Glutamatergic neuron (in vitro differentiated cells): ENCODE measurements around the gene SEMA4D. TPM values are rescaled to one million over a fixed set of nuclear protein-coding genes. Genes with fewer than 3 reads are reported as not detected.
A peak's percentile ranks its signal among the peaks of the same experiment; 100 is the strongest.

Experiments
- DNase-seq: peaks from one replicate; pipeline ENCODE4 v3.0.0; 2022
- H3K27ac Mint-ChIP-seq: one replicate; pipeline ENCODE4 v1.8.0; 2020; ENCODE audit warnings: mild to moderate bottlenecking, mixed read lengths, inconsistent platforms; ENCODE audit not compliant: unreplicated experiment
- H3K27me3 Mint-ChIP-seq: one replicate; pipeline ENCODE4 v1.8.0; 2020; ENCODE audit warnings: mild to moderate bottlenecking, moderate library complexity, mixed read lengths, inconsistent platforms; ENCODE audit not compliant: unreplicated experiment
- H3K36me3 Mint-ChIP-seq: one replicate; pipeline ENCODE4 v1.8.0; 2020; ENCODE audit warnings: mild to moderate bottlenecking, mixed read lengths, inconsistent platforms; ENCODE audit not compliant: unreplicated experiment
- H3K4me1 Mint-ChIP-seq: one replicate; pipeline ENCODE4 v1.8.0; 2020; ENCODE audit warnings: mild to moderate bottlenecking, low read depth, mixed read lengths, inconsistent platforms; ENCODE audit not compliant: unreplicated experiment
- H3K4me3 Mint-ChIP-seq: one replicate; pipeline ENCODE4 v1.8.0; 2020; ENCODE audit warnings: mild to moderate bottlenecking, mixed read lengths, inconsistent platforms; ENCODE audit not compliant: unreplicated experiment
- H3K9me3 Mint-ChIP-seq: one replicate; pipeline ENCODE4 v1.8.0; 2020; ENCODE audit warnings: mild to moderate bottlenecking, moderate library complexity, mixed read lengths, inconsistent platforms; ENCODE audit not compliant: unreplicated experiment
- total RNA-seq: library from RNA; stranded (reverse); fragmentation: NEBNext Ultra II Directional; extraction: Animal tissue kit (Norgen Biotek cat#: 25700); gene quantifications from one replicate; pipeline ENCODE4 v1.2.1, GENCODE V29; 2021; ENCODE audit not compliant: unreplicated experiment
- TF ChIP-seq, protein P1 (sequence below): fragments of 200-600 bp; sonication (generic); IDR thresholded peaks from one replicate; pipeline ENCODE4 v1.5.0; 2021; ENCODE audit not compliant: partially characterized antibody, unreplicated experiment

The SEMA4D gene
- total RNA-seq, 1 donor from 2014 or later, result 192 TPM

DNA sequence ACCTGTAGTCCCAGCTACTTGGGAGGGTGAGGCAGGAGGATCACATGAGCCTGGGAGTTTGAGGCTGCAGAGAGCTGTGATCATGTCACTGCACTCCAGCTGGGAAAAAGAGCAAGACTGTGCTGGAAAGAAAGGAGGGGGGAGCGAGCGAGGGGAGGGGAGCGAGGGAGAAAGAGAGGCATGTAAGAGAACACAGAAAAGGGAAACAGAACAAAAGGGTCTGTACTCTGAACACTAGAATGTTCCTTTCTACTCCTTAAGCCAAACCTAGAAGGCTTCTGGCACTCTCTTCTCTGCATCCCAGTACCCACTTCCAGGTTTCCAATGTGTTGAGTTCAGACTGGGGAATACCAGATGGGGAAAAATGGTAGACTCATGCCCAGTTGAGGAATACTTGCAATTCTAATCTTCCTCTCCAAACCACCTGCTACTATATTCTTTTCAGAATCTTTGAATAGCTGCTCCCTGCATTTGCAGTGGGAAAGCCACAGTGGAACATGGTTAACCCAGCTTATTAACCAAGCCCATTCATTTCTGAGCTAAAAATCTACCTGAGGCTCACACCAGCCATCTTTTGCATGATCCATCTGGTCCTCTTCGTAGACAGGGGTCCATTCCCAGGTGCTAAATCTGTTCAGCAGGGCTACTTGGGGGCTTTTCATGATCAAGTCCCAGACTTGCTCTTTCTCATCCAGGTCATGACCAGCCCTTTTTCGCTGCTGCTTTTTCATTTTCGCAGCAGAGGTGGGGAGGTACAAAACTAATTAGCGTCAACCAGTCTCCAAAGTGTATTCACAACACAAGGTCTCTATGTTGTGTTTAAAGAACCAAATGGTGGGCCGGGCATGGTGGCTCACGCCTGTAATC is 34.9 kb downstream of the SEMA4D start:
- H3K4me1 Mint-ChIP-seq, result peaks cover 61% of the 10 kb centered on the region
- TF ChIP-seq, protein P1, sequence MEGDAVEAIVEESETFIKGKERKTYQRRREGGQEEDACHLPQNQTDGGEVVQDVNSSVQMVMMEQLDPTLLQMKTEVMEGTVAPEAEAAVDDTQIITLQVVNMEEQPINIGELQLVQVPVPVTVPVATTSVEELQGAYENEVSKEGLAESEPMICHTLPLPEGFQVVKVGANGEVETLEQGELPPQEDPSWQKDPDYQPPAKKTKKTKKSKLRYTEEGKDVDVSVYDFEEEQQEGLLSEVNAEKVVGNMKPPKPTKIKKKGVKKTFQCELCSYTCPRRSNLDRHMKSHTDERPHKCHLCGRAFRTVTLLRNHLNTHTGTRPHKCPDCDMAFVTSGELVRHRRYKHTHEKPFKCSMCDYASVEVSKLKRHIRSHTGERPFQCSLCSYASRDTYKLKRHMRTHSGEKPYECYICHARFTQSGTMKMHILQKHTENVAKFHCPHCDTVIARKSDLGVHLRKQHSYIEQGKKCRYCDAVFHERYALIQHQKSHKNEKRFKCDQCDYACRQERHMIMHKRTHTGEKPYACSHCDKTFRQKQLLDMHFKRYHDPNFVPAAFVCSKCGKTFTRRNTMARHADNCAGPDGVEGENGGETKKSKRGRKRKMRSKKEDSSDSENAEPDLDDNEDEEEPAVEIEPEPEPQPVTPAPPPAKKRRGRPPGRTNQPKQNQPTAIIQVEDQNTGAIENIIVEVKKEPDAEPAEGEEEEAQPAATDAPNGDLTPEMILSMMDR, result no peak

DNA sequence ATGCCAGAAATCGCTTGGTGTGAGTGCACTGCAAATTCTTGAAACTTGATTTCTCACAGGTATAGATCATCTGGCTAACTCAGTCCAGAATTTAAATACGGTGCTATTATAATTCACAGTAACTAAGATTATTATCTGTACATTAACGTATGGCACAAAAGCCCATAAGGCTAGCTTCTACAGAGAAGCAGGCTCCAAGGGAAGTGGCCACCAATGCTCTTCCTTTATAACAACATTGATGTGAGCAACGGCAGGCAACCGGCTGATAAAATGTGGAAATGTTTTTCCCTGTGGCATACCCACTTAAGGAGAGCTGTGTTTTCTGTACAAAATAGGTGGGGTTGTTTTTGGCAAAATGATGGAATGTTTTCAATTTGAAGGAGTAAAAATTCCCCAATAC is 35.7 kb downstream of the SEMA4D start:
- H3K27ac Mint-ChIP-seq, result peak overlapping the region; percentile 38
- H3K4me3 Mint-ChIP-seq, result peak overlapping the region; percentile 34
- no peak for DNase-seq
- no peaks in the 10 kb centered on the region for H3K36me3 Mint-ChIP-seq
- TF ChIP-seq, protein P1, result no peak
- H3K4me1 Mint-ChIP-seq, result peaks cover 57% of the 10 kb centered on the region
- H3K9me3 Mint-ChIP-seq, result peaks cover 6% of the 10 kb centered on the region
- H3K27me3 Mint-ChIP-seq, result peaks cover 10% of the 10 kb centered on the region

More for the DNA sequence above, 34.9 kb downstream of the SEMA4D start:
- peaks cover 8% of the 10 kb centered on the region for H3K9me3 Mint-ChIP-seq
- no peak overlapping the region for H3K27ac Mint-ChIP-seq
- no peak overlapping the region for H3K4me3 Mint-ChIP-seq
- no peak for DNase-seq
- H3K36me3 Mint-ChIP-seq, result no peaks in the 10 kb centered on the region
- H3K27me3 Mint-ChIP-seq, result peaks cover 10% of the 10 kb centered on the region

DNA sequence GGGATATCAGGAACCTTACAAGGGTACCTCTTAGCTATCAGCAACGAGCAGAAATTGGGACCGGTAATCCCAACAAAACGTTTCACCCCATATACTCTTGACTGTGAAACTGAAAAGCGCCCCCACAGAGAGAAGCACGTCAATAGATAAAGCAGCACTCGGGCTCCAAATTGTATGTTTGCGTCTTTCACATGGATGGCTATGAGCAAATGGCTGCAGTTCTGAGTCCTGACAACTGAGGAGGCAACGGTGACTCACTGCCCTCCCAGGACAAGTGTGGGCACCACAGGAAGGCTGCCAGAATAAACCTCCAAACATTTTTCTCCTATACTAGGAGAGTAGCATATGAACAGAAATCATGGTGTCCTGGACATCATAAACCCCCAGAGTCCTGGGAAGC is 36.6 kb downstream of the SEMA4D start:
- no peaks in the 10 kb centered on the region for H3K36me3 Mint-ChIP-seq
- peaks cover 4% of the 10 kb centered on the region for H3K9me3 Mint-ChIP-seq
- DNase-seq, result no peak
- peaks cover 52% of the 10 kb centered on the region for H3K4me1 Mint-ChIP-seq
- H3K27ac Mint-ChIP-seq, result peak overlapping the region; percentile 39
- H3K4me3 Mint-ChIP-seq, result no peak overlapping the region
- TF ChIP-seq, protein P1, result no peak
- peaks cover 12% of the 10 kb centered on the region for H3K27me3 Mint-ChIP-seq

DNA sequence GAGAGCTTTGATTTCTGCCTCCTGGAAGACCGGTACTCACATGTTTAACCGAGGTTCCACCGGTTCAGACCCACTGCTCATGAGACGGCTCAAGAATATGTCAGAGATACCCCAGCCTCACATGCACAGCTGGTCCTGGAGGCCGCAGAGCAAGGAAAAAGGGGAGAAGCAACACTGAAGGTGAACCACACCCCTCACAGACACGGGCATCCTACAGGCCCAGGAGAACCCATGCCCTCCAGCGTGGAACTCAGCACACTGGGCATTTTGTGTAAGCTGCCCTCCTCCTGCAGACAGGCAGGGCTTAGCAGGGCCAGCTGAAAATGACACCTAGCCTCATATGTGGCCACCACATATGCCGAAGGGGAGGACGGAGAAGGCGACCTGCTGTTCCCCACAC is 37.4 kb downstream of the SEMA4D start:
- Mint-ChIP-seq H3K36me3 (no peaks in the 10 kb centered on the region), H3K4me3 (peak overlapping the region; percentile 8), H3K27me3 (peaks cover 16% of the 10 kb centered on the region), H3K4me1 (peaks cover 50% of the 10 kb centered on the region), H3K9me3 (peaks cover 4% of the 10 kb centered on the region), H3K27ac (peak overlapping the region; percentile 39)
- no peak for DNase-seq
- TF ChIP-seq, protein P1, result no peak
